Retinal pigment epithelial cell (primary cell): ENCODE measurements around the gene AGBL5.
A peak's percentile ranks its signal among the peaks of the same experiment; 100 is the strongest.

ENCODE experiments used
- DNase-seq: peaks from one replicate; pipeline ENCODE4 v3.0.0-alpha.2; 2010; ENCODE audit warnings: low read depth
- H3K4me3 ChIP-seq: 2 replicates; pipeline ENCODE4 v1.5.1; 2011; ENCODE audit warnings: mild to moderate bottlenecking, low read length, control low read depth, moderate library complexity
- CTCF ChIP-seq: conservative IDR thresholded peaks from 2 replicates; pipeline ENCODE4 v1.5.1; 2011; ENCODE audit warnings: low read depth, low read length, control low read depth, inconsistent platforms

AGBL5 gene

GRCh38 chr2:27029051-27029450, 22.4 kb upstream of the AGBL5 start:
- DNase-seq, result no peak
- no peak overlapping the region for H3K4me3 ChIP-seq
- TF ChIP-seq CTCF, result no peak

DNA sequence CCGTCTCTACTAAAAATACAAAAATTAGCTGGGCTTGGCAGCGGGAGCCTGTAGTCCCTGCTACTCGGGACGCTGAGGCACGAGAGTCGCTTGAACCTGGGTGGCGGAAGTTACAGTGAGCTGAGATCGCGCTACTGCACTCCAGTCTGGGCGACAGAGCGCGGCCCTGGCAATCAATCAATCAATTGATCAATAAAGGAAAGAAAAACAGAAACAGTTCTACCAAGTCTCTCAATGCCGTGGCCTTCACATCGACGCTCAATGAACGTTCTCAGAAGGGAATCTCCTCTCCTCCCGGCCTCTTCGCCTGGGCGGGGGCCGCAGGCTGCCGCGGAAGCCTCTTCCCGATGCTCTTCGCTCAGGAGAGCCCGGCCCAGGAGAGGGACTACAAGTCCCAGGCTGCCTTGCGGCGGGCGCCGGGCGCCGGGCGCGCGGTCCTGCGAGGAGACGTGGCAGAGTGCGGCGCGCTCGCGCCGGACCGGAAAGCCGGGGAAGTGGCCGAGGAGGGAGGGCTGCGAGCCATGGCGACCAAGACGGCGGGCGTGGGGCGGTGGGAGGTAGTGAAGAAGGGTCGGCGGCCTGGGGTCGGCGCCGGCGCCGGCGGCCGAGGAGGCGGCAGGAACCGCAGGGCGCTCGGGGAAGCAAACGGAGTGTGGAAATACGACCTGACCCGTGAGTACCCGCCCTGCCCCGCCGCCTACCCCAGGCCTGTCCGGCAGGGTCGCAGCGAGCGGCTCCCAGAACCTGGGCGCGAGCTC, 18.8 kb upstream of the AGBL5 start, which contains the start of gene TMEM214:
TMEM214 (plus strand) TSS at position 471 of the 758 bp plus-strand sequence; CDS start at position 522, 51 bp downstream.
- TF ChIP-seq CTCF, result no peak
- peak; percentile 52 for DNase-seq
- peak within 1 kb of the TSS; percentile 97 for H3K4me3 ChIP-seq

GRCh38 chr2:27033253-27033852, 18.1 kb upstream of the AGBL5 start:
- DNase-seq, result no peak
- no peak for TF ChIP-seq CTCF
- H3K4me3 ChIP-seq, result peak overlapping the region; percentile 97

DNA sequence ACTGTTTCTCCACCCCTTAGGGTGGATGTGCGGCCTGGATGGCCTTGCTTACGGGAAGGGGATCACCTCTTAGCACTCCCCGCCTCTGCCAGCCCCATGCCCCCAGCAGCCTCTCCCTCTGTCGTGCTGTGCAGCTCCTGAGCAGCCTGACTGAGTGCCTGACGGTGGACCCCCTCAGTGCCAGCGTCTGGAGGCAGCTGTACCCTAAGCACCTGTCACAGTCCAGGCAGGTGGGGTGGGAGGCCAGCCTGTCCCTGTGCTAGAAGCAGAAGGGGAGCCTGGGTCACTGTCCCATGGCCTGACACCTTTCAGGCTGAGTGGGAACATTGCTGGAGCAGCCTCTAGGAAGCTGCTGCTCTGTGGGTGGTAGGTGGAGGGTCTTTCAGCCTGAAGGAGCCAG, 13.5 kb upstream of the AGBL5 start:
- H3K4me3 ChIP-seq, result no peak overlapping the region
- TF ChIP-seq CTCF, result no peak
- DNase-seq, result no peak

DNA sequence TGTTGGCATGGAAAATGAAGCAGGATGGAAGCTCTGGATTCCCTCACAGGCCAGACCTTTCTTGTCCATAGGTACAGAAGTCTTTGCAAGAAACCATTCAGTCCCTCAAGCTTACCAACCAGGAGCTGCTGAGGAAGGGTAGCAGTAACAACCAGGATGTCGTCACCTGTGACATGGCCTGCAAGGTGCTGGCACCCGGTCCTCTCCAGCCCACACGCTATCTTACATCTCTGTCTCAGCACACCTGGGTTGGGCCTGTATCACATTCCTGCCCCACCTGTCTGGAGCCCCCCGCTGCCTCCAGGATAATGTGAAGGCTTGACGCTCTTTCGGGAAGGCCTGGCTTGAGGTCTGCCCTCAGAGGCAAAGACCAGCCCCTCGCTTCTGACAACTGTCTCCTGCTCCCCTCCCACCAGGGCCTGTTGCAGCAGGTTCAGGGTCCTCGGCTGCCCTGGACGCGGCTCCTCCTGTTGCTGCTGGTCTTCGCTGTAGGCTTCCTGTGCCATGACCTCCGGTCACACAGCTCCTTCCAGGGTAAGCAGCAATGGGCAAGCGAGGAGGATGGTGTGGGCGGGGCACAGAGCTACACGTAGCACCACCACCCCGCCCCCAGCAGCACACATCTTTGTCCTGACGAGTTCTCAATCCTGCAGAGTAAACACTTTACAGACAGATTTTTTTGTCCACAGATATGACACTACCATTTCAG, 12.7 kb upstream of the AGBL5 start:
- TF ChIP-seq CTCF, result no peak
- DNase-seq, result no peak
- H3K4me3 ChIP-seq, result no peak overlapping the region

DNA sequence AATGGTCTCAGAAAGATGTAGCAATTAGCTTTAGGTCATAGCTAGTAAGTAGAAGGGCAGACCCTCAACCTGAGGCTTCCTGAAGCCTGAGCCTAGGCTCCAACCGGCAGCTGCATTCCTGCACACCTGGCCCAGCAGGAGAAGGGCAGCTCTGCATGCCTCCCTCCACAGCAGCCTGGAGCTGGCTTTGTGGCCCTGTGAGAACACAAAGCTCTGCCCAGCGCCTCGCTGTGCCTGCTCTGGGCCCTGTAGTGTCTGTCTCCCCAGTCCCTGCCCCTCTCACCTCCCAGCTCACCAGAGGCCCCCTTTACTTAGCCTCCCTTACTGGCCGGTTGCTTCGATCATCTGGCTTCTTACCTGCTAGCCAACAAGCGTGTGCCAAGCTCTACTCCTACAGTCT, 12.0 kb upstream of the AGBL5 start:
- DNase-seq, result no peak
- TF ChIP-seq CTCF, result no peak
- H3K4me3 ChIP-seq, result no peak overlapping the region

- TF ChIP-seq CTCF, result no peak
- no peak for DNase-seq
- no peak overlapping the region for H3K4me3 ChIP-seq
These were observed 11.6 kb upstream of the AGBL5 start for GRCh38 chr2:27039871-27040270.
